A549 treated with CpdA at 1 μM for 4 hours (cell line): ENCODE results near the gene CT45A6. TPM values are rescaled to one million over a fixed set of nuclear protein-coding genes. Genes with fewer than 3 reads are reported as not detected.

Source experiments
- total RNA-seq: library from RNA; stranded (reverse); fragments of 200-300 nt; extraction: Qiagen RNA extraction; gene quantifications from 5 replicates; pipeline ENCODE4 v1.2.3, GENCODE V29; 2022; ENCODE audit warnings: low read depth

Gene CT45A6, protein sequence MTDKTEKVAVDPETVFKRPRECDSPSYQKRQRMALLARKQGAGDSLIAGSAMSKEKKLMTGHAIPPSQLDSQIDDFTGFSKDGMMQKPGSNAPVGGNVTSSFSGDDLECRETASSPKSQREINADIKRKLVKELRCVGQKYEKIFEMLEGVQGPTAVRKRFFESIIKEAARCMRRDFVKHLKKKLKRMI
- not detected in 5 replicates for total RNA-seq

DNA sequence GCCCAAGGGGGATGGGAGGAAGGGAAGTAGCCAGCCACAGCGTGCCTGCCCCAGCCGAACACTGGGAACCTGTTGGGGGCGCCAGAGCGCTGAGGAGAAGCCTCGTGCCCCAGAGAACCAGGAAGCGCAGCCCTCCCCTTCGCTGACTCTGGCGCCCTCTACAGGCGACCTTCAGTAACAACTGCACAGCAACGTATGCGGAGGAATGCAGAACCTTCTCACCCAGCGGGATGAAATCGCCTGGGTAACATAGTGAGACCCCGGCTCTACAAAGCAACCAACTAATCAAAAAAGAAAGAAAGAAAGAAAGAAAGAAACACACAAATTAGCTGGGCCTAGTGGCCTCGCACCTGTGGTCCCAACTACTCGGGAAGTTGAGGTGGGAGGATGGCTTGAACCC is at the start of gene CT45A6:
CT45A6 (minus strand) TSS at position 101 of the 400 bp plus-strand sequence. CDS start 3,794 bp downstream, outside the sequence.

DNA sequence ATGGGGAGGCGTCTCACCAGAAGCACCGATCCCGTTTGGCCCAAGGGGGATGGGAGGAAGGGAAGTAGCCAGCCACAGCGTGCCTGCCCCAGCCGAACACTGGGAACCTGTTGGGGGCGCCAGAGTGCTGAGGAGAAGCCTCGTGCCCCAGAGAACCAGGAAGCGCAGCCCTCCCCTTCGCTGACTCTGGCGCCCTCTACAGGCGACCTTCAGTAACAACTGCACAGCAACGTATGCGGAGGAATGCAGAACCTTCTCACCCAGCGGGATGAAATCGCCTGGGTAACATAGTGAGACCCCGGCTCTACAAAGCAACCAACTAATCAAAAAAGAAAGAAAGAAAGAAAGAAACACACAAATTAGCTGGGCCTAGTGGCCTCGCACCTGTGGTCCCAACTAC is 34.6 kb upstream of the CT45A6 start, which contains the start of gene CT45A7:
CT45A7 (minus strand) TSS at position 101 of the 400 bp plus-strand sequence. CDS start 3,747 bp downstream, outside the sequence.

DNA sequence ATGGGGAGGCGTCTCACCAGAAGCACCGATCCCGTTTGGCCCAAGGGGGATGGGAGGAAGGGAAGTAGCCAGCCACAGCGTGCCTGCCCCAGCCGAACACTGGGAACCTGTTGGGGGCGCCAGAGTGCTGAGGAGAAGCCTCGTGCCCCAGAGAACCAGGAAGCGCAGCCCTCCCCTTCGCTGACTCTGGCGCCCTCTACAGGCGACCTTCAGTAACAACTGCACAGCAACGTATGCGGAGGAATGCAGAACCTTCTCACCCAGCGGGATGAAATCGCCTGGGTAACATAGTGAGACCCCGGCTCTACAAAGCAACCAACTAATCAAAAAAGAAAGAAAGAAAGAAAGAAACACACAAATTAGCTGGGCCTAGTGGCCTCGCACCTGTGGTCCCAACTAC is 17.3 kb upstream of the CT45A6 start, which contains the start of gene CT45A2:
CT45A2 (minus strand) TSS at position 101 of the 400 bp plus-strand sequence. CDS start 3,747 bp downstream, outside the sequence.

DNA sequence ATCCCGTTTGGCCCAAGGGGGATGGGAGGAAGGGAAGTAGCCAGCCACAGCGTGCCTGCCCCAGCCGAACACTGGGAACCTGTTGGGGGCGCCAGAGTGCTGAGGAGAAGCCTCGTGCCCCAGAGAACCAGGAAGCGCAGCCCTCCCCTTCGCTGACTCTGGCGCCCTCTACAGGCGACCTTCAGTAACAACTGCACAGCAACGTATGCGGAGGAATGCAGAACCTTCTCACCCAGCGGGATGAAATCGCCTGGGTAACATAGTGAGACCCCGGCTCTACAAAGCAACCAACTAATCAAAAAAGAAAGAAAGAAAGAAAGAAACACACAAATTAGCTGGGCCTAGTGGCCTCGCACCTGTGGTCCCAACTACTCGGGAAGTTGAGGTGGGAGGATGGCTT is 17.2 kb downstream of the CT45A6 start, which contains the start of gene CT45A5:
CT45A5 (minus strand) TSS at position 101 of the 400 bp plus-strand sequence. CDS start 3,774 bp downstream, outside the sequence.

DNA sequence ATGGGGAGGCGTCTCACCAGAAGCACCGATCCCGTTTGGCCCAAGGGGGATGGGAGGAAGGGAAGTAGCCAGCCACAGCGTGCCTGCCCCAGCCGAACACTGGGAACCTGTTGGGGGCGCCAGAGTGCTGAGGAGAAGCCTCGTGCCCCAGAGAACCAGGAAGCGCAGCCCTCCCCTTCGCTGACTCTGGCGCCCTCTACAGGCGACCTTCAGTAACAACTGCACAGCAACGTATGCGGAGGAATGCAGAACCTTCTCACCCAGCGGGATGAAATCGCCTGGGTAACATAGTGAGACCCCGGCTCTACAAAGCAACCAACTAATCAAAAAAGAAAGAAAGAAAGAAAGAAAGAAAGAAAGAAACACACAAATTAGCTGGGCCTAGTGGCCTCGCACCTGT is 34.5 kb downstream of the CT45A6 start, which contains the start of gene CT45A3:
CT45A3 (minus strand) TSS at position 101 of the 400 bp plus-strand sequence. CDS start 3,747 bp downstream, outside the sequence.

Other genes with a start within 250 kb of the CT45A6 start
- 0.11 TPM in 1 of 5 replicates, not detected in the others for gene CT45A1, start 89.1 kb downstream of the CT45A6 start, total RNA-seq
- 0.24 to 0.32 TPM in 2 of 5 replicates, not detected in the others for gene CT45A3, start 34.6 kb downstream of the CT45A6 start, total RNA-seq
- 0.05 TPM in 1 of 5 replicates, not detected in the others for gene CT45A5, start 17.3 kb downstream of the CT45A6 start, total RNA-seq
- gene CT45A2, start 17.2 kb upstream of the CT45A6 start, total RNA-seq: 0.07 TPM in 1 of 5 replicates, not detected in the others
- not detected in 5 replicates for gene CT45A7, start 34.5 kb upstream of the CT45A6 start, total RNA-seq
- not detected in 5 replicates for gene CT45A8, start 51.8 kb upstream of the CT45A6 start, total RNA-seq
- not detected in 5 replicates for gene CT45A9, start 69.0 kb upstream of the CT45A6 start, total RNA-seq
- gene CT45A10, start 90.7 kb upstream of the CT45A6 start, total RNA-seq: 0.27 to 0.37 TPM (median 0.29 TPM) in 3 of 5 replicates, not detected in the others
- gene SAGE1, start 90.9 kb upstream of the CT45A6 start, total RNA-seq: 0.02 to 0.07 TPM (median 0.05 TPM) in 3 of 5 replicates, not detected in the others
- 15.2 to 16.8 TPM (median 15.9 TPM) in 5 replicates for gene MMGT1, start 171.2 kb upstream of the CT45A6 start, total RNA-seq
- 6.7 to 8.9 TPM (median 8.3 TPM) in 5 replicates for gene SLC9A6, start 182.6 kb upstream of the CT45A6 start, total RNA-seq